WTC11 (cell line): ENCODE measurements around the gene DPY30. TPM values are rescaled to one million over a fixed set of nuclear protein-coding genes. Genes with fewer than 3 reads are reported as not detected.

Experiments used
- ATAC-seq: fragments of 200-7000 bp; cut with Tn5 transposase; 2 replicates; pipeline ENCODE4 v1.10.0; 2021; ENCODE audit warnings: mild to moderate bottlenecking, moderate library complexity
- CTCF ChIA-PET: fragments of 300-600 bp; sonication (Branson Sonifier 250); formaldehyde crosslinking; loops from one replicate; lab custom pipeline; 2021; ENCODE audit warnings: antibody characterized with exemption; lab: Charles Lee
- POLR2A ChIA-PET: fragments of 350-600 bp; sonication (Branson Sonifier 250); formaldehyde crosslinking; loops from one replicate; lab custom pipeline; 2021; ENCODE audit warnings: antibody characterized with exemption; lab: Charles Lee
- DNase-seq: peaks from one replicate; pipeline ENCODE4 v3.0.0; 2021; ENCODE audit warnings: low spot score
- H3K27ac Mint-ChIP-seq: 2 replicates; pipeline ENCODE4 v1.8.0; 2021; ENCODE audit warnings: mixed read lengths
- H3K27me3 Mint-ChIP-seq: 2 replicates; pipeline ENCODE4 v1.8.0; 2021; ENCODE audit warnings: low read depth, mild to moderate bottlenecking, moderate library complexity, mixed read lengths
- H3K36me3 Mint-ChIP-seq: 2 replicates; pipeline ENCODE4 v1.8.0; 2021; ENCODE audit warnings: mixed read lengths
- H3K4me1 Mint-ChIP-seq: 2 replicates; pipeline ENCODE4 v1.8.0; 2022; ENCODE audit warnings: mixed read lengths
- H3K4me3 Mint-ChIP-seq: 2 replicates; pipeline ENCODE4 v1.8.0; 2021; ENCODE audit warnings: mild to moderate bottlenecking, moderate library complexity, mixed read lengths
- H3K9me3 Mint-ChIP-seq: 2 replicates; pipeline ENCODE4 v1.8.0; 2021; ENCODE audit warnings: mixed read lengths
- GTF2I ChIP-seq: fragments of 250-450 bp; sonication (Bioruptor Pico); conservative IDR thresholded peaks from 2 replicates; pipeline ENCODE4 v1.4.0; 2021; ENCODE audit warnings: mild to moderate bottlenecking
- JUN ChIP-seq: sonication (generic); formaldehyde crosslinking; IDR thresholded peaks from 2 replicates; pipeline ENCODE4 v1.8.0; 2023; ENCODE audit warnings: mild to moderate bottlenecking, missing genetic modification reagents
- TCF7 ChIP-seq: sonication (generic); formaldehyde crosslinking; IDR thresholded peaks from 2 replicates; pipeline ENCODE4 v1.8.0; 2022; ENCODE audit warnings: mild to moderate bottlenecking, low read depth, missing genetic modification reagents, moderate library complexity
- TEAD1 ChIP-seq: sonication (generic); formaldehyde crosslinking; IDR thresholded peaks from 2 replicates; pipeline ENCODE4 v1.8.0; 2022; ENCODE audit warnings: mild to moderate bottlenecking, missing genetic modification reagents
- ZNF121 ChIP-seq: sonication (generic); formaldehyde crosslinking; IDR thresholded peaks from 2 replicates; pipeline ENCODE4 v1.8.0; 2023; ENCODE audit warnings: missing genetic modification reagents
- ZNF138 ChIP-seq: sonication (generic); formaldehyde crosslinking; conservative IDR thresholded peaks from 2 replicates; pipeline ENCODE4 v1.8.1; 2022; ENCODE audit warnings: mild to moderate bottlenecking, moderate library complexity, missing genetic modification reagents
- ZNF263 ChIP-seq: sonication (generic); formaldehyde crosslinking; IDR thresholded peaks from 2 replicates; pipeline ENCODE4 v1.8.1; 2022; ENCODE audit warnings: low read depth, mild to moderate bottlenecking, moderate library complexity, missing genetic modification reagents
- ZNF423 ChIP-seq: fragments of 250-450 bp; sonication (Bioruptor Pico); IDR thresholded peaks from 2 replicates; pipeline ENCODE4 v2.1.2; 2022; ENCODE audit warnings: mild to moderate bottlenecking, moderate library complexity
- total RNA-seq: library from RNA; stranded (reverse); gene quantifications from 3 replicates; pipeline ENCODE4 v1.2.3, GENCODE V29; 2021
- TF ChIP-seq, protein P1 (sequence below): fragments of 200-600 bp; IDR thresholded peaks from 2 replicates; pipeline ENCODE4 v1.8.0; 2022; ENCODE audit warnings: antibody characterized with exemption
- TF ChIP-seq, protein P2 (sequence below): sonication (generic); formaldehyde crosslinking; conservative IDR thresholded peaks from 2 replicates; pipeline ENCODE4 v1.8.1; 2022; ENCODE audit warnings: mild to moderate bottlenecking, missing genetic modification reagents
- TF ChIP-seq, protein P3 (sequence below): fragments of 250-450 bp; sonication (Bioruptor Pico); IDR thresholded peaks from 2 replicates; pipeline ENCODE4 v1.9.0; 2021; ENCODE audit warnings: mild to moderate bottlenecking
- TF ChIP-seq, protein P4 (sequence below): fragments of 250-450 bp; sonication (Bioruptor Pico); IDR thresholded peaks from 2 replicates; pipeline ENCODE4 v1.9.0; 2021; ENCODE audit warnings: mild to moderate bottlenecking, borderline replicate concordance
- TF ChIP-seq, protein P5 (sequence below): fragments of 250-450 bp; sonication (Bioruptor Pico); IDR thresholded peaks from 2 replicates; pipeline ENCODE4 v1.9.0; 2021; ENCODE audit warnings: moderate library complexity, mild to moderate bottlenecking, inconsistent platforms, borderline replicate concordance
- TF ChIP-seq, protein P6 (sequence below): sonication (generic); formaldehyde crosslinking; IDR thresholded peaks from 2 replicates; pipeline ENCODE4 v1.8.1; 2022; ENCODE audit warnings: low read depth, mild to moderate bottlenecking, moderate library complexity, missing genetic modification reagents, borderline replicate concordance
- TF ChIP-seq, protein P7 (sequence below): fragments of 250-450 bp; sonication (Bioruptor Pico); IDR thresholded peaks from 2 replicates; pipeline ENCODE4 v2.1.2; 2022; ENCODE audit warnings: mild to moderate bottlenecking, moderate library complexity

The DPY30 gene
- total RNA-seq, 1 experiment from 2014 or later: 116 TPM

DNA sequence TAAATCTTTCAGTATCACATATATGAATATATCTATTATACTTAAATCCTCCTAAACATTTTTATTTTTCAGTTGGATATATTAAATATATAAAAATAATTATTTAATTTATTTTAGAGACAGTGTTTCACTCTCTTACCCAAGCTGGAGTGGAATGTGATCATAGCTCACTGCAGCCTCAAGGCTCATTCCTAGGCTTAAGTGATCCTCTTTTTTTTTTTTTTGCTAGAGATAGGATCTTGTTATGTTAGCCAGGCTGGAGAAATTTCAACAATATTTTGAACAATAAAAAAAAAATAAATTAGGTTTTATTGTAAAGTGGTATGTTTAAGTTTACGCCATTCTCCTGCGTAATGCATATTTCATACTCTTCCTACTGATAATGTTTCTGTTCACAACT is 27.9 kb upstream of the DPY30 start:
- H3K27me3 Mint-ChIP-seq: no peaks in the 10 kb centered on the region
- no peak overlapping the region for H3K4me3 Mint-ChIP-seq
- no peaks in the 10 kb centered on the region for H3K36me3 Mint-ChIP-seq
- no peak for DNase-seq
- H3K4me1 Mint-ChIP-seq: peaks cover 11% of the 10 kb centered on the region
- ATAC-seq: no peak
- TF ChIP-seq ZNF263 (CRISPR knock-in tag) (no peak), ZNF423 (no peak)
- TF ChIP-seq, protein P1, sequence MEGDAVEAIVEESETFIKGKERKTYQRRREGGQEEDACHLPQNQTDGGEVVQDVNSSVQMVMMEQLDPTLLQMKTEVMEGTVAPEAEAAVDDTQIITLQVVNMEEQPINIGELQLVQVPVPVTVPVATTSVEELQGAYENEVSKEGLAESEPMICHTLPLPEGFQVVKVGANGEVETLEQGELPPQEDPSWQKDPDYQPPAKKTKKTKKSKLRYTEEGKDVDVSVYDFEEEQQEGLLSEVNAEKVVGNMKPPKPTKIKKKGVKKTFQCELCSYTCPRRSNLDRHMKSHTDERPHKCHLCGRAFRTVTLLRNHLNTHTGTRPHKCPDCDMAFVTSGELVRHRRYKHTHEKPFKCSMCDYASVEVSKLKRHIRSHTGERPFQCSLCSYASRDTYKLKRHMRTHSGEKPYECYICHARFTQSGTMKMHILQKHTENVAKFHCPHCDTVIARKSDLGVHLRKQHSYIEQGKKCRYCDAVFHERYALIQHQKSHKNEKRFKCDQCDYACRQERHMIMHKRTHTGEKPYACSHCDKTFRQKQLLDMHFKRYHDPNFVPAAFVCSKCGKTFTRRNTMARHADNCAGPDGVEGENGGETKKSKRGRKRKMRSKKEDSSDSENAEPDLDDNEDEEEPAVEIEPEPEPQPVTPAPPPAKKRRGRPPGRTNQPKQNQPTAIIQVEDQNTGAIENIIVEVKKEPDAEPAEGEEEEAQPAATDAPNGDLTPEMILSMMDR: no peak
- TF ChIP-seq, protein P2, sequence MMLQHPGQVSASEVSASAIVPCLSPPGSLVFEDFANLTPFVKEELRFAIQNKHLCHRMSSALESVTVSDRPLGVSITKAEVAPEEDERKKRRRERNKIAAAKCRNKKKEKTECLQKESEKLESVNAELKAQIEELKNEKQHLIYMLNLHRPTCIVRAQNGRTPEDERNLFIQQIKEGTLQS (CRISPR knock-in tag): no peak
- TF ChIP-seq, protein P3, sequence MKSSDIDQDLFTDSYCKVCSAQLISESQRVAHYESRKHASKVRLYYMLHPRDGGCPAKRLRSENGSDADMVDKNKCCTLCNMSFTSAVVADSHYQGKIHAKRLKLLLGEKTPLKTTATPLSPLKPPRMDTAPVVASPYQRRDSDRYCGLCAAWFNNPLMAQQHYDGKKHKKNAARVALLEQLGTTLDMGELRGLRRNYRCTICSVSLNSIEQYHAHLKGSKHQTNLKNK (CRISPR knock-in tag): no peak
- TF ChIP-seq, protein P4, sequence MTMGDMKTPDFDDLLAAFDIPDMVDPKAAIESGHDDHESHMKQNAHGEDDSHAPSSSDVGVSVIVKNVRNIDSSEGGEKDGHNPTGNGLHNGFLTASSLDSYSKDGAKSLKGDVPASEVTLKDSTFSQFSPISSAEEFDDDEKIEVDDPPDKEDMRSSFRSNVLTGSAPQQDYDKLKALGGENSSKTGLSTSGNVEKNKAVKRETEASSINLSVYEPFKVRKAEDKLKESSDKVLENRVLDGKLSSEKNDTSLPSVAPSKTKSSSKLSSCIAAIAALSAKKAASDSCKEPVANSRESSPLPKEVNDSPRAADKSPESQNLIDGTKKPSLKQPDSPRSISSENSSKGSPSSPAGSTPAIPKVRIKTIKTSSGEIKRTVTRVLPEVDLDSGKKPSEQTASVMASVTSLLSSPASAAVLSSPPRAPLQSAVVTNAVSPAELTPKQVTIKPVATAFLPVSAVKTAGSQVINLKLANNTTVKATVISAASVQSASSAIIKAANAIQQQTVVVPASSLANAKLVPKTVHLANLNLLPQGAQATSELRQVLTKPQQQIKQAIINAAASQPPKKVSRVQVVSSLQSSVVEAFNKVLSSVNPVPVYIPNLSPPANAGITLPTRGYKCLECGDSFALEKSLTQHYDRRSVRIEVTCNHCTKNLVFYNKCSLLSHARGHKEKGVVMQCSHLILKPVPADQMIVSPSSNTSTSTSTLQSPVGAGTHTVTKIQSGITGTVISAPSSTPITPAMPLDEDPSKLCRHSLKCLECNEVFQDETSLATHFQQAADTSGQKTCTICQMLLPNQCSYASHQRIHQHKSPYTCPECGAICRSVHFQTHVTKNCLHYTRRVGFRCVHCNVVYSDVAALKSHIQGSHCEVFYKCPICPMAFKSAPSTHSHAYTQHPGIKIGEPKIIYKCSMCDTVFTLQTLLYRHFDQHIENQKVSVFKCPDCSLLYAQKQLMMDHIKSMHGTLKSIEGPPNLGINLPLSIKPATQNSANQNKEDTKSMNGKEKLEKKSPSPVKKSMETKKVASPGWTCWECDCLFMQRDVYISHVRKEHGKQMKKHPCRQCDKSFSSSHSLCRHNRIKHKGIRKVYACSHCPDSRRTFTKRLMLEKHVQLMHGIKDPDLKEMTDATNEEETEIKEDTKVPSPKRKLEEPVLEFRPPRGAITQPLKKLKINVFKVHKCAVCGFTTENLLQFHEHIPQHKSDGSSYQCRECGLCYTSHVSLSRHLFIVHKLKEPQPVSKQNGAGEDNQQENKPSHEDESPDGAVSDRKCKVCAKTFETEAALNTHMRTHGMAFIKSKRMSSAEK (CRISPR knock-in tag): no peak
- H3K27ac Mint-ChIP-seq: no peak overlapping the region
- H3K9me3 Mint-ChIP-seq: no peaks in the 10 kb centered on the region
- ChIA-PET POLR2A (interaction anchor here (0.6 to 1.2 kb wide), 2 partner anchors 86 to 98 kb away, joined by 3 to 4 read pairs; partner anchors contain the start of gene SLC30A6), CTCF (no interaction called here)

DNA sequence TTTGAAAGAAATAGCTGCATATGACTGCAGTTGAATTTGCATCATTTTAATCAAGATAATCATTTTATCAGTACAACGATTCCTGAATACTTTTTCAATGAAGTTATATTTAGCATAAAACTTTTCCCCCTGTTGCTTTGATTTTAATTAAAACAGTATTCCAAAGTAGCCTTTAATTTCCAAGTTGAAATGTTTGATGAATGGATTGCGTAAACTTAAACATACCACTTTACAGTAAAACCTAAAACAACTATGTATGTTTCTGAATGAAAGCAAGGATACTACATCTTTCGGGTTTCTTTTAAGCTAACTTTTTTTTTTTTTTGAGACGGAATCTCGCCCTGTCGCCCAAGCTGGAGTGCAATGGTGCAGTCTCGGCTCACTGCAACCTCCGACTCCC is 25.1 kb upstream of the DPY30 start:
- no peak for ATAC-seq
- H3K27ac Mint-ChIP-seq: no peak overlapping the region

More for the DNA sequence above, 25.1 kb upstream of the DPY30 start:
- H3K9me3 Mint-ChIP-seq: no peaks in the 10 kb centered on the region
- H3K36me3 Mint-ChIP-seq: no peaks in the 10 kb centered on the region
- POLR2A ChIA-PET: interaction anchor here (0.7 to 3.9 kb wide), 3 partner anchors 9 to 53 kb away, joined by 3 to 56 read pairs (median 3); partner anchors contain the start of gene DPY30
- peaks cover 20% of the 10 kb centered on the region for H3K4me1 Mint-ChIP-seq
- DNase-seq: no peak
- H3K27me3 Mint-ChIP-seq: no peaks in the 10 kb centered on the region
- peak overlapping the region; percentile 95 for H3K4me3 Mint-ChIP-seq
- TF ChIP-seq ZNF121 (CRISPR knock-in tag) (no peak), GTF2I (CRISPR knock-in tag) (no peak), TEAD1 (CRISPR knock-in tag) (no peak), JUN (CRISPR knock-in tag) (no peak), ZNF138 (CRISPR knock-in tag) (no peak), TCF7 (CRISPR knock-in tag) (no peak), ZNF423 (no peak)
- TF ChIP-seq, protein P5, sequence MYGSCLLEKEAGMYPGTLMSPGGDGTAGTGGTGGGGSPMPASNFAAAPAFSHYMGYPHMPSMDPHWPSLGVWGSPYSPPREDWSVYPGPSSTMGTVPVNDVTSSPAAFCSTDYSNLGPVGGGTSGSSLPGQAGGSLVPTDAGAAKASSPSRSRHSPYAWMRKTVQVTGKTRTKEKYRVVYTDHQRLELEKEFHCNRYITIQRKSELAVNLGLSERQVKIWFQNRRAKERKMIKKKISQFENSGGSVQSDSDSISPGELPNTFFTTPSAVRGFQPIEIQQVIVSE: no peak
- TF ChIP-seq, protein P6, sequence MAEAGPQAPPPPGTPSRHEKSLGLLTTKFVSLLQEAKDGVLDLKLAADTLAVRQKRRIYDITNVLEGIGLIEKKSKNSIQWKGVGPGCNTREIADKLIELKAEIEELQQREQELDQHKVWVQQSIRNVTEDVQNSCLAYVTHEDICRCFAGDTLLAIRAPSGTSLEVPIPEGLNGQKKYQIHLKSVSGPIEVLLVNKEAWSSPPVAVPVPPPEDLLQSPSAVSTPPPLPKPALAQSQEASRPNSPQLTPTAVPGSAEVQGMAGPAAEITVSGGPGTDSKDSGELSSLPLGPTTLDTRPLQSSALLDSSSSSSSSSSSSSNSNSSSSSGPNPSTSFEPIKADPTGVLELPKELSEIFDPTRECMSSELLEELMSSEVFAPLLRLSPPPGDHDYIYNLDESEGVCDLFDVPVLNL (CRISPR knock-in tag): no peak
- TF ChIP-seq, protein P7, sequence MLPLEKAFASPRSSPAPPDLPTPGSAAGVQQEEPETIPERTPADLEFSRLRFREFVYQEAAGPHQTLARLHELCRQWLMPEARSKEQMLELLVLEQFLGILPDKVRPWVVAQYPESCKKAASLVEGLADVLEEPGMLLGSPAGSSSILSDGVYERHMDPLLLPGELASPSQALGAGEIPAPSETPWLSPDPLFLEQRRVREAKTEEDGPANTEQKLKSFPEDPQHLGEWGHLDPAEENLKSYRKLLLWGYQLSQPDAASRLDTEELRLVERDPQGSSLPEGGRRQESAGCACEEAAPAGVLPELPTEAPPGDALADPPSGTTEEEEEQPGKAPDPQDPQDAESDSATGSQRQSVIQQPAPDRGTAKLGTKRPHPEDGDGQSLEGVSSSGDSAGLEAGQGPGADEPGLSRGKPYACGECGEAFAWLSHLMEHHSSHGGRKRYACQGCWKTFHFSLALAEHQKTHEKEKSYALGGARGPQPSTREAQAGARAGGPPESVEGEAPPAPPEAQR: no peak
- TF ChIP-seq, protein P1: no peak
- CTCF ChIA-PET: interaction anchor here (0.5 kb wide), 1 partner anchor 17 kb away, joined by 3 read pairs; no protein-coding TSS in a partner anchor
